HG02938 (cell line): ENCODE data around the gene OR10G8.

Source experiments
- ATAC-seq: cut with Tn5 transposase; IDR thresholded peaks from one replicate; pipeline ENCODE4 v1.9.1; 2021; ENCODE audit warnings: mild to moderate bottlenecking, moderate library complexity; ENCODE audit not compliant: unreplicated experiment

OR10G8 gene

GRCh38 chr11:124077266-124077665, 50.7 kb downstream of the OR10G8 start:
- ATAC-seq = no peak

DNA sequence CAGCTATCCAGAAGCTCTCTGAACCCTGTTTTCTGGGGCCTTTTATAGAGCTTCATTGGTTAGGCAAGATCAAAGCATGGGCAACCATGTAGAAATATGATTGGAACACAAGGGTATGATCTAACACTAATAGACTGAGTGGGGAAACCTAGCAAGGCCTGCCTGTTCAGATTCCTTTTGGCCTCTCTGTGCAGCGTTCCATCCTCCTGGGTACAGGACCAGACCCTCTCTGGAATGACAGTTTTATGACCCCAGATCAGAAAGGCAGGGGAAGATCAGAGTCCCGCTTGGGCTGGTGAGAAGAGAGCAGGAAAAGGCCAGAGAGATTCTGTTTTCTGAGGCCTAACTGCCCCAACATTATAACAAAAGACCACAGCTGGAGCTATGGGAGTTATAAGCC, 52.0 kb downstream of the OR10G8 start:
- ATAC-seq = no peak

DNA sequence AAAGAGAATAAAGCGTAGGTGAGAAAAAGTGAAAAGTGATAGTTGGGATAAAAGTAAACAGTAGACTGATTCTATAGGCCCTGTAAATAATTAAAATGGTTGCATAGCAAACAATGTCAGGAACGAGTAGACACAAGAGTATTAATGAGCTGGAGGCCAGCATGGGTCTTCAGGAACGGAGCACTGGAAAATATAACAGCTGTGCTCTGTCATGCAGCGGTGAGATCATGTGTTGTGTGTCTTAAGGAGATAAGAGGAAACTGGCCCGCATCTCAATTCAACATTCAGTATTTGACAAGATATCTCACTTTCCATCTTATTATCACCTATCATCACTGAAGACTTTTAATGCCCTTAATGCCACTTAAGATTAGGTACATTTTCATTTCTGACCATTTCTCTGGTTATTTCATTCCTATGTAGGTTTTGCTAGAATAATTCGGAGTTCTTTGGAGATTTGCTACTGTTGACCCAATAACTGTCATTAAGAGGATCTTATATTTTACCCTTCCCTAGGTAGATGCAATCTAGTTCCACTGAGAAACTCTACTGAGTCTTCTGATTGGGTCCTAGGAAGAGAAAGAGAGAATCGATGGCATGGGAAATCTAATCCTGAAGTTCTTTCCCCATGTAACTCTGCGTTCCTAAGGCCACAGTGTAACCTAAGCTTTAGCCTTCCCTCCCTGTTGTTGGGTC, 53.2 kb downstream of the OR10G8 start:
- ATAC-seq = no peak
